Hematopoietic multipotent progenitor cell (in vitro differentiated cells): ENCODE results near the gene ZNF37A. TPM values are rescaled to one million over a fixed set of nuclear protein-coding genes. Genes with fewer than 3 reads are reported as not detected.
"Not testable (repeated sequence)": the region's sequence is repeated elsewhere in the genome, so short reads cannot be mapped to it uniquely, and the experiment has no call there.

ENCODE experiments used
- DNase-seq, 3 donors: peaks; one replicate each; pipeline ENCODE4 v3.0.0-alpha.2; 2011 to 2015; ENCODE audit warnings: low read depth in 2 of 3, low spot score in 2 of 3
- small RNA-seq: library from RNA; depleted of rRNA; stranded (forward); fragments of <200 nt; gene quantifications from one replicate; pipeline ENCODE3, GENCODE V24; 2012
- total RNA-seq: library from RNA; depleted of rRNA; stranded (reverse); fragments of >200 nt; gene quantifications from one replicate; pipeline ENCODE4 v1.2.3, GENCODE V29; 2012

Gene ZNF37A
- total RNA-seq, 1 donor: 12.7 TPM

DNA sequence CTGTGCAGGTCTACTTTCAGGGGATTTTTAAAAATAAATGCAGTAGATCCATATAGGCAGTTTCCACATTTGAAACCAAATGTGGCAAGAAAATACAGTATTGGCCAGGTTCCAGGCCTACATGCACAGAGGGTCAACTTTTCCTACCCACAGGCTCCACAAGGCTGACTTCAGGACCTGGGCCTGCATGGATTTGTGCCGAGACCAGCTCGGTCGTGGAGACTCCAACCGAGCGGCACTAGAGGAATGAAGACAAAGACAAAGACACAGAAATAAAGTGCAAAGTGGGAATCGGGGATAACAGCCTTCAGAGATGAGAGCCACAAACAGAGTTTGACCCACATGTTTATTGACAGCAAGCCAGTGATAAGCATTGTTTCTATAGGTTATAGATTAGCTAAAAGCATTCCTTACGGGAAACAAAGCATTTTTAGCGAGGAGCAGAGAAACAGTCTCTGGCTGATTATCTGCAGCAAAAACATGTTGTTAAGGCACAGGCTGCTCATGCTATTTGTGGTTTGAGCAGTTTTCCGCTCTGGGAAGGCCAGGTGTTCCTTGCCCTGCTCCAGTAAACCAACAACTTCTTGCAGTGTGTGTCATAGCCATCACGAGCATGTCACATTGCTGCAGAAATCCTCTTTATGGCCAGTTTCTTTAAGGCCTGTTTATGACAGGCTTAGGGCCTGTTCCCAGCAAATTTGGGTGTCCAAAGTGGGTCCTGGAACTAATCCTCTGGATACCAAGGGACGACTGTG, 52.6 kb downstream of the ZNF37A start:
- no peak for DNase-seq

GRCh38 chr10:38147686-38148085, 53.5 kb downstream of the ZNF37A start:
- no peak for DNase-seq

GRCh38 chr10:38150891-38151463, 56.8 kb downstream of the ZNF37A start:
- DNase-seq: not testable (repeated sequence)

- no peak for DNase-seq
These were observed 62.5 kb downstream of the ZNF37A start for GRCh38 chr10:38156416-38157269.

DNA sequence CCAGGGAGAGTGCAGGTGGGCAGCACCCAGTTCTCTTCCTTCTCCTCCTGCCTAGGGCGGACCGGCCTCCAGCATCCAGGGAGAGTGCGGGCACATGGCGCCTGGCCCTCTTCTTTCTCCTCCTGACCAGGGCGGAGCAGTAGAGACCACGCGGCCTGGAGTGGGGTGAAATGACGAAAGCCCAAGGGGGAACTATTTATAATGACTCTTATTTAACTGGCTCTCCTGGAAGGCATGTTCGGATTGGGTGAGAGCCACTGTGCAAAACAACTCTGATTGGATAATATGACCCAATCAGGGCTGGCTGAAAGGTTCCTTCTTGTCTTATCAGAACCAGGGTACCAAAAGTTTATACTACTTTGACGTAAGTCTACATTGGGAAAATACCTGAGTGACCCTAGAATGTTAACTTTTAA, 63.1 kb downstream of the ZNF37A start:
- no peak for DNase-seq

DNA sequence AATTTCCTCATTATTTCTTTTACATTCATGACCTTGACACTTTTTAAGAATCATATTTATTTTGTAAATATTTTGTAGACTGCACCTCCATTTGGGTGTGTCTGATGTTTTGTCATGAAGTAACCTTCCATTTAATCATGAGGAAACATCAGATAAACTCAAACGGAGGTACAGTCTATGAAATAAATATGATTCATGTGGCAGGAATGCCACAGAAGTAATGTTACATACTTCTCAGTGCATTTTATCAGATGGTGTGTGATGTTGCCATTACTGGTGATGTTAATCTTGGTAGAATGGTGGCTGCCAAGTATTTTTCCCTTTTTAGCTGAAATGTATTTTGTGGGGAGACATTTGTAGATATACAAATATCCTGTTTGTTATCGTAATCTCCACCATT, 64.9 kb downstream of the ZNF37A start:
- no peak for DNase-seq

DNA sequence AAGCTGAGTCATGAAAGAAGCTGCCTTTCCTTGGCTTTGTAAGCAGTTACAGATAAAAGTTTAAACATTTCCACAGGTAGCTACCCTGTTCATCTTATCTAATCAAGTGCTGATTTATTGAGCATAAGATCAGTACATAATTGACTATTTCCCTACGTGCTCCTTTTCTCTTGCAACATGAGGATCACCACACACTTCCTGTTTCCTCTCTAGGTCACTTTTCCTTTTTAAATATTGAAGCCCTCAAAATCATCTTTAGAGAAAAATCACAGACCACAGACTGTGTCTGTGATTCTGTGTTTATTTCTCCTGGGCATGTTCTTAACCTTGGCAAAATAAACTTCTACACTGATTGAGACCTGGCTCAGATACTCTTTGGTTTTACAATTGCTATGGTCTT, 69.5 kb downstream of the ZNF37A start:
- no peak for DNase-seq

GRCh38 chr10:38174336-38174735, 80.2 kb downstream of the ZNF37A start:
- no peak for DNase-seq

- no peak for DNase-seq
These were observed 90.3 kb downstream of the ZNF37A start for GRCh38 chr10:38184477-38184876.

Small RNA genes within 50 kb of the gene (small RNA-seq; reads per million reads assigned to genes)
- gene AL117339.2 (not detected), gene AL161931.1 (not detected), gene FXYD6P2 (not detected)

Other genes starting within 250 kb of the ZNF37A start
- 7.3 TPM for gene ZNF248, start 236.7 kb upstream of the ZNF37A start, total RNA-seq
- 1.3 TPM for gene ZNF25, start 117.7 kb upstream of the ZNF37A start, total RNA-seq
- 15.6 TPM for gene ZNF33A, start 83.7 kb upstream of the ZNF37A start, total RNA-seq